OCI-LY7 (cell line): ENCODE measurements around the gene ZNF81. TPM values are rescaled to one million over a fixed set of nuclear protein-coding genes. Genes with fewer than 3 reads are reported as not detected.

Experiments used
- BruUV-seq: library from RNA; stranded (reverse); fragments of 400-500 nt; replicated peaks from 2 replicates; lab custom pipeline; 2021; lab: Mats Ljungman, UMichigan
- CTCF ChIA-PET: fragments of 300-600 bp; sonication (Branson Sonifier 250); formaldehyde crosslinking; loops from one replicate; lab custom pipeline; 2022; ENCODE audit warnings: antibody characterized with exemption; ENCODE audit not compliant: unreplicated experiment; lab: Charles Lee
- POLR2A ChIA-PET: fragments of 300-600 bp; sonication (Branson Sonifier 250); formaldehyde crosslinking; loops from one replicate; lab custom pipeline; 2022; ENCODE audit warnings: antibody characterized with exemption; lab: Charles Lee
- DNase-seq: peaks from one replicate; pipeline ENCODE4 v3.0.0-alpha.2; 2015; ENCODE audit warnings: low spot score
- H2AFZ ChIP-seq: fragments of 200-600 bp; sonication (generic), shearing (Covaris generic); 2 replicates; pipeline ENCODE4 v1.6.1; 2014; ENCODE audit warnings: mild to moderate bottlenecking, antibody characterized with exemption, low read length, moderate library complexity
- H3K27ac ChIP-seq: fragments of 200-600 bp; sonication (generic); 2 replicates; pipeline ENCODE4 v1.5.1; 2014; ENCODE audit warnings: mixed run types, low read depth, mild to moderate bottlenecking, moderate library complexity, low read length, inconsistent platforms; ENCODE audit not compliant: poor library complexity, severe bottlenecking
- H3K36me3 ChIP-seq: fragments of 200-600 bp; sonication (generic); 2 replicates; pipeline ENCODE4 v1.6.1; 2014; ENCODE audit warnings: mild to moderate bottlenecking, antibody characterized with exemption, low read length, moderate library complexity, mixed read lengths; ENCODE audit not compliant: insufficient read depth
- H3K4me1 ChIP-seq: fragments of 200-600 bp; sonication (generic); 2 replicates; pipeline ENCODE4 v1.5.1; 2014; ENCODE audit warnings: mild to moderate bottlenecking, low read length; ENCODE audit not compliant: insufficient read depth, poor library complexity, severe bottlenecking
- H3K4me2 ChIP-seq: fragments of 200-600 bp; sonication (generic); 2 replicates; pipeline ENCODE4 v1.6.1; 2014; ENCODE audit warnings: mild to moderate bottlenecking, low read length
- H3K4me3 ChIP-seq: fragments of 200-600 bp; sonication (generic); 2 replicates; pipeline ENCODE4 v1.5.1; 2014; ENCODE audit warnings: mild to moderate bottlenecking, low read depth, low read length; ENCODE audit not compliant: poor library complexity, severe bottlenecking
- H3K79me2 ChIP-seq: fragments of 200-600 bp; sonication (generic); 2 replicates; pipeline ENCODE4 v1.6.1; 2016; ENCODE audit warnings: low read depth, mild to moderate bottlenecking, low read length, moderate library complexity, mixed read lengths; ENCODE audit not compliant: insufficient read depth
- H3K9me2 ChIP-seq: fragments of 200-600 bp; sonication (generic); 2 replicates; pipeline ENCODE4 v1.6.1; 2016; ENCODE audit warnings: mild to moderate bottlenecking, low read length, mixed read lengths; ENCODE audit not compliant: insufficient read depth
- H3K9me3 ChIP-seq: fragments of 200-600 bp; sonication (generic); 2 replicates; pipeline ENCODE4 v1.6.1; 2014; ENCODE audit warnings: mild to moderate bottlenecking, mixed run types, low read length, mixed read lengths
- H4K20me1 ChIP-seq: fragments of 200-600 bp; sonication (generic); 2 replicates; pipeline ENCODE4 v1.6.1; 2014; ENCODE audit warnings: mild to moderate bottlenecking, antibody characterized with exemption, low read length, moderate library complexity, mixed read lengths; ENCODE audit not compliant: insufficient read depth
- CTCF ChIP-seq: fragments of 200-600 bp; sonication (generic); conservative IDR thresholded peaks from 2 replicates; pipeline ENCODE4 v1.5.1; 2014; ENCODE audit warnings: mild to moderate bottlenecking, antibody characterized with exemption, low read length, moderate library complexity, mixed read lengths
- EZH2phosphoT487 ChIP-seq: fragments of 200-600 bp; sonication (generic); IDR thresholded peaks from 2 replicates; pipeline ENCODE4 v1.6.1; 2018; ENCODE audit warnings: low read depth, borderline replicate concordance, mild to moderate bottlenecking, mixed run types, antibody characterized with exemption, low read length, moderate library complexity, mixed read lengths
- intact Hi-C: fragments of 100-400 bp; cut with micrococcal nuclease; formaldehyde crosslinking; loops from one replicate; pipeline ENCODE4 v1.10.0; 2022; ENCODE audit not compliant: unreplicated experiment
- total RNA-seq, 2 experiments: library from RNA; depleted of rRNA in 1 of 2; stranded (reverse); fragments of >200 nt in 1 of 2; shearing (Covaris generic) in 1 of 2; gene quantifications; 2 replicates each; pipeline ENCODE4 v1.2.3, GENCODE V29; 2014 to 2022

The ZNF81 gene
- total RNA-seq, 2 experiments from 2014 or later = 7.1 to 12.8 TPM

- BruUV-seq = no TSS peak
- CTCF ChIA-PET = no interaction called here
- Histone ChIP-seq H4K20me1 (no peaks in the 10 kb centered on the region), H3K9me2 (no peaks in the 10 kb centered on the region), H3K79me2 (no peaks in the 10 kb centered on the region), H2AFZ (no peak overlapping the region), H3K4me1 (no peaks in the 10 kb centered on the region), H3K9me3 (no peaks in the 10 kb centered on the region), H3K36me3 (no peaks in the 10 kb centered on the region), H3K4me3 (no peak overlapping the region), H3K27ac (no peak overlapping the region), H3K4me2 (no peak overlapping the region)
- TF ChIP-seq CTCF = no peak
- no peak for TF ChIP-seq EZH2phosphoT487
- POLR2A ChIA-PET = interaction anchor here (0.5 kb wide), 1 partner anchor 1319 kb away, joined by 3 read pairs; no protein-coding TSS in a partner anchor
- intact Hi-C loops = no loop called here
- no peak for DNase-seq
Measured at GRCh38 chrX:47815901-47816845, 20.5 kb upstream of the ZNF81 start.

- BruUV-seq = no TSS peak
- H3K36me3 ChIP-seq = no peaks in the 10 kb centered on the region
- CTCF ChIA-PET = no interaction called here
- no peaks in the 10 kb centered on the region for H3K4me1 ChIP-seq
- no peak overlapping the region for H3K27ac ChIP-seq
- no peaks in the 10 kb centered on the region for H3K9me2 ChIP-seq
- no peak overlapping the region for H3K4me2 ChIP-seq
- intact Hi-C loops = no loop called here
- no peaks in the 10 kb centered on the region for H3K9me3 ChIP-seq
- no peaks in the 10 kb centered on the region for H4K20me1 ChIP-seq
- TF ChIP-seq CTCF = no peak
- TF ChIP-seq EZH2phosphoT487 = no peak
- no peak overlapping the region for H3K4me3 ChIP-seq
- H2AFZ ChIP-seq = no peak overlapping the region
- POLR2A ChIA-PET = interaction anchor here (0.7 kb wide), 1 partner anchor 35 kb away, joined by 3 read pairs; no protein-coding TSS in a partner anchor
- no peak for DNase-seq
- no peaks in the 10 kb centered on the region for H3K79me2 ChIP-seq
Measured at GRCh38 chrX:47817421-47817820, 19.3 kb upstream of the ZNF81 start.

GRCh38 chrX:47817897-47818296 is 18.8 kb upstream of the ZNF81 start:
- TF ChIP-seq CTCF (no peak), EZH2phosphoT487 (no peak)
- Histone ChIP-seq H3K4me2 (no peak overlapping the region), H2AFZ (no peak overlapping the region), H3K4me1 (no peaks in the 10 kb centered on the region), H3K27ac (no peak overlapping the region), H3K36me3 (no peaks in the 10 kb centered on the region), H3K9me2 (no peaks in the 10 kb centered on the region), H3K79me2 (no peaks in the 10 kb centered on the region), H4K20me1 (no peaks in the 10 kb centered on the region), H3K4me3 (no peak overlapping the region), H3K9me3 (no peaks in the 10 kb centered on the region)
- ChIA-PET CTCF (no interaction called here), POLR2A (interaction anchor here (0.7 kb wide), 1 partner anchor 34 kb away, joined by 3 read pairs; no protein-coding TSS in a partner anchor)
- no peak for DNase-seq
- intact Hi-C loops = no loop called here
- BruUV-seq = no TSS peak
